ENCODE results near the gene GRM3.

Gene GRM3

DNA sequence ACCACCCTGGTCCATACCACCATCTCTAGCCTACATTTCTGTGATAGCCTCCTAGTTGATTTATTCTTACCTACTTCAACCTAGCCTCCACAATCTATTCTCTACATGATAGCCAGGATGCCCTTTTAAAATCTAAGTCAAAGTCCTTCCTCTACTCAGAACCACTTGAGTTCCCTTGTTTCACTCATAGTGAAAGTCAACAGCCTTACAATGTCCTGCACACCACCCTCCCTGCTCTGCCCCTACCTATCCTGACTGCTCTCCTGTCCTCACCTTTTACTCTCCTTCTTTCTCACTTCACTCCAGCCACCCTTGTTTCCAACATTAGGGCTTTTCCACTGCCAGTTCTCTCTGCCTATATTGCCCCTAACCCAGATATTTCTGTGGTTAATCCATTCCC is 146.7 kb downstream of the GRM3 start:
- no peak for DNase-seq

DNA sequence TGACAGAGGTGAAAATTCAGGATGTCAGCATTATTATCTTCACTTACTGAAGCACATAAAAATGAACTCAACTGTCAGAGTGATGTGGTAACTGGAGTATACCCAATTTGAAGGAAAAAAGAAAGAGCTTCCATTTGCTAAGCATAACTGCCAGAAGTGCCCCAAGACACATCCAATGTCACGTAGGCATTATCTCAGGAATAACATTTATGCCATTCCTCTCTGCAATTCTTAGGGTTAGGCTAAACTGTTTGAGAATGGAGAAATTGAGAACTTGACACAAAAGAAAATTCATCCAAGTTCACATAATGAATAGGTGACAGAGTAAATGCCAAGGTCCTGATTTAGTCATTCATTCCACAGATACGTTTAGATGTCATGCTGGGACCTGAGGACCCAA is 148.6 kb downstream of the GRM3 start:
- DNase-seq = no peak

DNA sequence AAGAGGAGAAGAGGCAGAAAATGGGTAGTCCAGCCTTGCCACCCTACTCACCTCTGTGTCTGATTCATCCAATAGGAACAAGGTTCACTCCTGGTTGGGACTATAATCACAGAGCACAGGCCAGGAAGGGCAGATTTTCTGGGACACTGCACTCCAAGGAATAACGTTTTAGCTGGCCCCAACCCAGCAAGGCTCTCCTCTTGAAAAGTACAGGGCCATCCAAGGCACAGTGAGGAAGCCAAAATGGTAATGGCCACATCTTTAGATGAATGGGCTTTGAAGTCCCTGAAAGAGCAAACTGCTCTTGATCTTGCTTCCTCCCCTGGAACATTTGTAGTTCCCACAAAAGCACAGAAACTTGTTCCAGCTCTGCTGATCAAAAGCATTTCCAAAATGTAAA is 149.4 kb downstream of the GRM3 start:
- DNase-seq = no peak

GRCh38 chr7:86814661-86815379 is 171.1 kb downstream of the GRM3 start:
- no peak for DNase-seq

DNA sequence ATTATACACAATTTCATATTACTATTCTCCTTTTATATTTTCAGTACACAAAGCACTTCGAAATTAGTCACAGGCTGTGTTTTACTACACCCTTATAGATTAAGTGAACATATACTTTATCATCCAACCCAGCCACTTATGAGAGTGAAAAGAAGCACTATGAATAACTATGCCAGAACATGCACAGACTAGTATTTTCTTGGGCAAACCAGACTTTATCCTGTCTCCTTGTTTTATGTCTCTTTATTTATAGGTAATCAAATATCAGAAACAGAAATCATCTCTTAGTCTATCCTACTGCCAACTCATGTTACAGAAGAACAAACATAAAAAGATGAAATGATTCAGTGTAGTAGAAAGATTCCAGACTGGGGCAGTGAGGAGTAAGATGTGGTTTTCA is 171.8 kb downstream of the GRM3 start:
- no peak for DNase-seq

- DNase-seq = no peak
These were observed 175.2 kb downstream of the GRM3 start for GRCh38 chr7:86818903-86819302.

DNA sequence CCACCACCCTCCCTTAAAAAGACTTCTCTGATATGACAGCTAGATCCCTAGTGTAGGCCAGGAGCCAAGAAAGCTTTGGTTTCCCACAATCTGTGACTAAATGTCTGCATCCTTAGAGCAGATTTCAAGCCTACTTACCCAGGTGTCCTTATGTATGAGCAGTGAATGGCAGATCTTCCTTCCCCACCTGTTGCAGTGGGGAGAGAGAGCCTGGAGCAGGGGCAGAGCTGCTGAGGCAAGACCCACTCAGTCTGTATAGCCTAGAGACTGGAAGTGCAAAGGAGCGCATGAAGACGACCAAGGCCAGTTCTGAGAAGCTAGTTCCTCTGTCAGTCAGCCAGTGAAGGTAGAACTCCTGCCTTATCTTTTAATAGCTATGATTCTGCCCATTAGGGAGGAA is 180.1 kb downstream of the GRM3 start:
- DNase-seq = no peak

GRCh38 chr7:86825264-86825663 is 181.6 kb downstream of the GRM3 start:
- DNase-seq = no peak

GRCh38 chr7:86826948-86827347 is 183.2 kb downstream of the GRM3 start:
- no peak for DNase-seq

GRCh38 chr7:86833360-86833759 is 189.7 kb downstream of the GRM3 start:
- no peak for DNase-seq

- no peak for DNase-seq
These were observed 193.5 kb downstream of the GRM3 start for GRCh38 chr7:86837235-86837634.

- DNase-seq = no peak
These were observed 200.9 kb downstream of the GRM3 start for GRCh38 chr7:86844608-86845007.

- DNase-seq = no peak
These were observed 202.9 kb downstream of the GRM3 start for GRCh38 chr7:86846494-86847190.

DNA sequence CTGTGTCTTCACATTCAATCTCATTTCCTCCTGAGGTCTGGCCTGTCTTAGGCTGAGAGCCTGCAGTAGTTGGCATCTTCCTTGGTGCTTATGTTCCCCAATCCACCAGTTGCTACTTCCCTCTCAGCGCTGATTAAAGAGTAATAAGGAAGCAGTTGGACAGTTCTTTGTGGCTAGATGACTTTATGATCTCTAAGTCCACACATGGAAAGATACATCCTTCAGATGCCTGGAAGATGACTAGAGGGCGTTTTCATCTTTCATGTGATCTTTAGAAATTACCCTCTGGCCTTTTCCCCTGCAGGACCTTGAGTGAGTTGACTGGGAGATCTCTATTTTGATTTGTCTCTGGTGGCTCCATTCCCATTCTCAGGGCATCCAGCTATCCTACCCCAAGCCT is 204.5 kb downstream of the GRM3 start:
- DNase-seq = no peak

DNA sequence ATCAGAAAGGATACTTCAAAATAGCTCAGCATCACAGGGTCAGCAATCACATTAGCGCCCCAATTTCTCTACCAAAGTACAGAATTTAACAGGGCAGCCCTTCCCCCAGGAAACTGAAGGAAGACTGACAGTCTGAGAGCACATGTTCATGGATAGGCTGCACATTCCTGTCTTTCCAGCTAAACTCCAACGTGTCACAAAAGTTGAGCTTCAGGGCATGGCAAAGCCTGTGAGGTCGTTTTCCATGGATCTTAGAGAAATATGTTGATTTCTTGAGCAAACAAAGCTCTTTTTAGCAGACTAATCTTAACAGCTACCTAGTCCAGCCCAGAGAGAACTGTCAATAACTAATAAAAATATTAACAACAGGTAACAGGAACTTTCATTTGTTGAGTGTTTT is 207.9 kb downstream of the GRM3 start:
- no peak for DNase-seq

DNA sequence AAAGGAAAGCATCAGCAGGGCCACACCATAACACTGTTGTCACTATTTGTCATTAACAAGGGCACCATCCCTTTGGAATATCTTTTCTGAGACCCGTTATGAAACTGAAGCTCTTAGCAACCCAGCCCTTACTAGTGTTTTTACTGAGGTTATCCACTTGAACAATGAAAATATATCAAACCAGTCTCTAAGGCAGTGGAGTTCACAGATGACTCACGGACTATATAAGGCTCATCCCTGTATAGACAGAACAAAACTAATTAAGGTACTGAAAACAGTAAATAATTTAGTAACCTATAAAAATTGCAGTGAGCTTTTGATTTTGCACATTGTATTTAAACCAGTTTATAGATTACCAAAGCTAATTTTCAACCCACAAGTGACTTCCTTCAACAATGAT is 219.7 kb downstream of the GRM3 start:
- no peak for DNase-seq

GRCh38 chr7:86867163-86867762 is 223.6 kb downstream of the GRM3 start:
- DNase-seq = no peak

DNA sequence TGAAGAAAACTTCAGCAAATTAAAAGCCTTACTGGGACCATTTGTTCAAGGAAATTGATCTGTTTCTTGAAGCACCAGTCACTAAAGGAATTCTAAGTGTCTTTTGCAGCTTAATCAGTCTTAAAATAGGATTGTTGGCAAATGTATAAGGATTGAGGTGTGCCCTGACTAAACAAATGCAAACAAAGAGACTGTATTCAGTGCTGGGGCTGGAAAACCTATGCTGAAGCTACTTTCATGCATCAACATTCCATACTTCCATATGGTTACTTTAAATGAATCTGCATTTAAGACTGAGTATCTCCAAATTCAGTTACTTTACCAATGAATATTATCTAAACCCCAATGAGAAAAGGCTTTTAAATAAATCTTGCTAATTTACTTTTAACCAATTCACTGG is 232.4 kb downstream of the GRM3 start:
- no peak for DNase-seq

- DNase-seq = no peak
These were observed 240.4 kb downstream of the GRM3 start for GRCh38 chr7:86884152-86884551.

- no peak for DNase-seq
These were observed 245.8 kb downstream of the GRM3 start for GRCh38 chr7:86889501-86889900.

DNA sequence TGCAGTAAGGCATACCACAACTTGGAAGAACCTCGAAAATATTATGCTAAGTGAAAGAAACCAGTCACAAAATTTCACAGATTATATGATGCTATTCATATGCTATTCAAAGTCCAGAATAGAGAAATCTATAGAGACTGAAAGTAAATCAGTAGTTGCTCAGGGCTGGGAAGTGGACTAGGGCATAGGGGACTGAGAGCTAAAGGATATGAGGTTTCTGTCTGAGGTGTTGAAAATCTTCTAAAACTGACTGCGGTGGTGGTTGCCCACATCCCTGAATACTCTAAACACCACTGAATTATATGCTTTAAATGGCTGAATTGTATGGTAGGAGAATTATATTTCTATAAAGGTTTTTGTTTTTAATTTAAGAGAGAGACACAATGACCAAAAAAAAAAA is 254.5 kb downstream of the GRM3 start:
- no peak for DNase-seq

DNA sequence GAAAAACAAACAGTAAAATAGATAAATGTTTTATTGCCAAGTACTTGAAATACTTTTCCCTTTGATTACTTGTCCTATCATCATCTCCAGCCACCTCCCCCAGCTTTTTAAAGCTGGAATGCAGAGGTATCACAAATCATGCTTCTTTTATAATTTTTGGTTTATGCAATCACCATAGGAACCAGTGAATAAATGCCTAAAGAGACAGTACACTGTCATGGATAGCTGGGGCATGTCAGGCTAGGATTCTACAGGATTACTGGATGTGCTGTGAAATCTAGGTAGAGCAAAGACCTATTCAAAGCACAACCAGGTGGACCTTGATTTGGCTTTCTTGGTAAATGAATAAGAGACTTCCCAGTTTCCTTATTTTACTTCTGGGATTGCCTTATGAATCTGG is 257.2 kb downstream of the GRM3 start:
- DNase-seq = no peak

DNA sequence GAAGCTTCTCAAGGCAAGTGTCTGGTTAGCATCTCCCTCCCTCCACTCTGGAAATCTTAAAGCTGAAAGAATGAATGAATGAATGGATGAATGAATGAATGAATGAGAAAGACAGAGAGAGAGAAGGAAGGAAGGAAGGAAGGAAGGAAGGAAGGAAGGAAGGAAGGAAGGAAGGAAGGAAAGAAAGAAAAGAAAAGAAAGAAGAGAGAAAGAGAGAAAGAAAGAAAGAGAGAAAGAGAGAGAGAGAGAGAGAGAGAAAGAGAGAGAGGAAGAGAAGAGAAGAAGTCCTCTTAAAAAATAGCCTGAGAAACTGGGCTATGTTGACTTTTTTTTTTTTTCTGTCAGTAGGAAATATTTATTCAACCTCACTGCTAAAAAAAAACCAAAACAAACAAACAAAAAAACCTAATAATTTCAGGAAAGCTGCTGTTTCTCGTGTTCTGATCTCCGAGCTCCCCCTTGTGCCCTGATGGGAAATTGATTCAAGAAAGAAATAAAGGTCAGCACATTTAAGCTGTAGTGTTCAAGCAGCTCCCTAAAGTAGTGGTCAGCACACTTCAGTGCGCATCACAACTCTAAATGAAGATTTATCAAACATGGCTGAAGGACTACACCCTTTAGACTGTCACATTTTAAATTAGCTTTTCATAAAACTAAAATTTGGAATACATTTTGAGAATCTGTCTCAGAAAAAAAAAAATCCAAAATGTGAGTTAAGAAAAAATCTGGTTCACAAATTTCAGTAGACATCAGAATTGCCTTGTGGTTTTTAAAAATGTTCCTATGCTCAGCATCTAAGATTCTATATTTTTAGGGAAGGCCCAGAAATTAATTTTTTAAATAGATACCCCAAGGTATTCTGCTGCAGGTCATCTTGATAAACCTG is 261.5 kb downstream of the GRM3 start:
- peak in 1 of 2 donors; percentile 3 for DNase-seq

All from stimulated activated CD4-positive, alpha-beta T cell treated with anti-CD3 and anti-CD28 coated beads, Interleukin-2, amount 100 ng/mL, for 24 hours (primary cell).